MM.1S (cell line): Measurements from ENCODE around the gene OR51V1.

ENCODE experiments used
- CTCF ChIP-seq: fragments of 300-600 bp; sonication (generic); IDR thresholded peaks from 2 replicates; pipeline ENCODE4 v1.5.1; 2016; ENCODE audit warnings: antibody characterized with exemption, low read length, mixed read lengths
- EZH2phosphoT487 ChIP-seq: fragments of 300-600 bp; sonication (generic); IDR thresholded peaks from 2 replicates; pipeline ENCODE4 v1.6.1; 2018; ENCODE audit warnings: antibody characterized with exemption, low read length

- TF ChIP-seq CTCF = no peak
- no peak for TF ChIP-seq EZH2phosphoT487
Observed at GRCh38 chr11:5178046-5178837, 22.2 kb downstream of the OR51V1 start.
